ENCODE data around the gene PCNX2.

The PCNX2 gene

GRCh38 chr1:232984577-232985425 lies 310.7 kb downstream of the PCNX2 start:
- no peak for DNase-seq (ENCODE audit: low read depth in 2 of 2)

GRCh38 chr1:232983817-232984567 lies 311.5 kb downstream of the PCNX2 start:
- DNase-seq (ENCODE audit: low read depth in 2 of 2), result no peak

DNA sequence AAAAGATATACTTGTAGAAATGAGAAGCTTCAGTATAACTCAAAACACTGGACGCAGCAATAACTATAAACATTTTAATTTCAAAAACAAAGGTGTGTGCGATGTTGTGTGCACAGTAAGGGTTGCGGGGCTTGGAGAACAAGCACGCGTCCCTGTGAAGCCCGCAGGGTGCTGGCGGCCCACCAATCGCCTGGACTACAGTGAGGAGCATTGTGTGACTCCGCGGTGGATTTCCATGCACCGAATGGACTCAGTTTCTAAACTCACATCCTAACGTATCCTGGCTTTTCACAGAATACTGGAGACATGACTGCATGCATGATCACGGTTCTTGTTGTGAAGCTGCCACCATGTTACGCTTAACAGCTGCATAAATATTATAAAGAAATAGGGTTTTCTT lies 312.1 kb downstream of the PCNX2 start:
- no peak for DNase-seq (ENCODE audit: low read depth in 2 of 2)

- DNase-seq (ENCODE audit: low read depth in 2 of 2), result no peak
Observed at GRCh38 chr1:232982238-232982944, 313.1 kb downstream of the PCNX2 start.

GRCh38 chr1:232980986-232981560 lies 314.5 kb downstream of the PCNX2 start:
- no peak for DNase-seq (ENCODE audit: low read depth in 2 of 2)

GRCh38 chr1:232980355-232980978 lies 315.1 kb downstream of the PCNX2 start:
- no peak for DNase-seq (ENCODE audit: low read depth in 2 of 2)

DNA sequence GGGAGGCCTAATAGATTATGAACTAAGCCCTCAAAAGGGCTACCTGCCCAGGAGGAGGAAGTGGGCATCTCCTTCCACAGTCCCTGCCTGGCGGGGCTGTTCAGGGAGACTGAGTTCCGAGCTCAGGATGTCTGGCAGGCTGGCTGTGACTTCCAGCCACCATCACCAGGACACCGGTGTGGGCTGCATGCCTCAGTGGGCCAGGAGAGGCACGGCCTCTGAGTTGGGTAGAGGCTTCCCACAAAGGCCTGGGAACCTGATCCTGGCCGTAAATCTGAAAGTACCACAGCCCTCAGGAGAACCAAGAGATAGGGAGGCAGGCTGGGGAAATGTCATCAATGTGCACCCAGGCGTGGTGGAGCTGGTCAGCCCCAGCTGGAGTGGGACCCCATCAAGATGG lies 316.0 kb downstream of the PCNX2 start:
- no peak for DNase-seq (ENCODE audit: low read depth in 2 of 2)

DNA sequence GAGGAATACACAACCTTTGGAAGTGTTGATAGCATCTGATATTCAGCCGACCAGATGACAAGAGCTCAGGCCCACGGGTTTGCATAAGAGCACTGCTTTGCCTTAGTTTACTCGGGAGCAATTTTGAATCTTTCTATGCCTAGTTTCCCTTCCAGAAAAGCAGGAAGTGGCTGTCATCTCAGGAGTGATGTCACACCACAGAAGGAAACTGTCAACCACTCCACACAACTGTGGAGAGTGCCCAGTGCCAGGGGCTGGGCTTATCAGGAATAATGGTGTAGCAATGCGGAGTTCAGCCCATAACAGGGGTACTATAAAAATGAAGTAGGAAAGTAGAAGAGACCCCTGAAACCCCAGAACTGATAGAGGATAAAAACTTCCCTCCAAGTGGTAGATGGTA lies 316.7 kb downstream of the PCNX2 start:
- no peak for DNase-seq (ENCODE audit: low read depth in 2 of 2)

DNA sequence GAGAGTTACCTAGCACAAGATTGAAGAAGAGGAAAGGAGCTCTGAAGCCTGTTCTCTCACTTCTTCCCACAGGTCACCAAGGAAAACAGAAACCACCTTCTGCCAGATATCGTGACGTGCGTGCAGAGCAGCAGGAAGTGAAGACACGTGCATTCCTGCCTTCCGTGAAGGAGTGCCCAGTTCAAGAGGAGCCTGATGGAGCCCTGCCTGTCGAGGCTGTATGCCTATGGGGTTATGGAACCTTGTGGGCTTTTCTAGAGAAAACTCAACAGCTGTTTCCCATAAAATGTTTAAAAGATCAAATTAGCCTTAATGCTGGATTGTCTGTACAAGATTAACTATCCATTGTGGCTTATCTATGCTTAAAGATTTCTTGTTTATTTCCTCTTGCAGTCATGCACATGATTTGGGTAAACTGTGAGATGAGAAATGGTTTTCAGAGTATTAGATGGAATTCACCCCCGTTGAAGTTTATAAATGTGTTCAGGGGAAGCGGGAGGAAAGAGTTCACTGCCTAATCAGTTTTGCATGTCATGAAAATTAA lies 317.4 kb downstream of the PCNX2 start:
- DNase-seq (ENCODE audit: low read depth in 2 of 2), result no peak

DNA sequence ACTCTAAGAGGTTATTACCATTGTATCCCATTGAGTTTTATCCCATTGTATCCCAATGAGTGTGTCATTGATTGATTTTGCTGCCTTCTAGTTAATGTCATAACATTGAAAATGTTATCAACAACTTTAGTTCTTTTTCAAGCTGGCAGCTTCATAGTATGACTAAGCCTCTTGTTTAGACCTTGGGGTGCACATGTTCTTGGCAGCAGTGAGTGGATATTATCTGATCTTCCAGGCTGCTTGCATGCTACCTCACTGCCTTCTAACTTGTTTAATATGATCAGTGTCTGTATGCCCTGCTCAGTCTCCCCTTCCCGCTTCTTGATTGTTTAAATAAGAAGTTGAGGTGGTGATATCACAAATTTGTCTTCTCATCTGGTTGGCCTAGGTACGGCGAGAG lies 320.6 kb downstream of the PCNX2 start:
- DNase-seq (ENCODE audit: low read depth in 2 of 2), result no peak

DNA sequence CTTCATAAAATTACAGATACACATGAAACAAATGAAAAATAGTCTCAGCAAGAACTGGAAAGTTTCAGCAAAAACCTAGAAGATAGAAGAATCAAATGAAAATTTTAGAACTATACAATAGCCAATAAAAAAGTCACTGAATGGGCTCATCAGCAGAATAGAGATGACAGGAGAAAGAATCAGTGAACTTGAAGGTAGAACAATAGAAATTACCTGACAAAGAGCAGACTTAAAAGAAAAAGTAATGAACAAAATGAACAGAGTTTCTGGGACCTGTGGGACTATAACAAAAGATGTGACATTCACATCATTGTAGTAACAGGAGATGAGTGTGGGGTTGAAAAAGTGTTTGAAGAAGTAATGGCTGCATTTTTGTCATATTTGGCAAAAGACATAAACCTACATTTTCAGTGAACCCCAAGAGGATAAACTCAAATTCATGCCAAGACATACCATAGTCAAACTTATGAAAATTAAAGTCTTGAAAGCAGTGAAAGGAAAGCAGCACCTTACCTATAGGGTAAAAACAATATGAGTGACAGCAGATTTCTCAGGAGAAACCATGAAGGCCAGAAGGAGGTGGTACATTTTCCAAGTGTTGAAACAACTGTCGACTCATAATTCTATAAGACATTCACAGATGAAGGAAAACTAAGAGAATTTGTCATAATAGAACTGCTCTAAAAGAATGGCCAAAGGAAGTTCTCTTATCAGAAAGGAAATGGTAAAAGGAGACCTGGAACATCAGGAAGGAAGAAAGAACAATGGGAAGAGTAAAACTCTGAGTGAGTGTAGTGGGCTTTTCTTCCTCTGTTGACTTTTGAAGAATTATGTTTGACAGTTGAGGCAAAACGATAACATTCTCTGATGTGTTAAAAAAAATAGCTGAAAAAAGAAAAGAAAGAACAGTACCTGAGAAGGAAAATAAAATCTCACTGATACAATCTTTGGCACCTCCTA lies 321.6 kb downstream of the PCNX2 start:
- DNase-seq (ENCODE audit: low read depth in 2 of 2), result no peak

GRCh38 chr1:232970508-232970907 lies 325.0 kb downstream of the PCNX2 start:
- DNase-seq (ENCODE audit: low read depth in 2 of 2), result no peak

- DNase-seq (ENCODE audit: low read depth in 2 of 2), result no peak
Observed at GRCh38 chr1:232969799-232970198, 325.7 kb downstream of the PCNX2 start.

GRCh38 chr1:232968965-232969364 lies 326.6 kb downstream of the PCNX2 start:
- DNase-seq (ENCODE audit: low read depth in 2 of 2), result no peak

GRCh38 chr1:232968391-232968790 lies 327.1 kb downstream of the PCNX2 start:
- DNase-seq (ENCODE audit: low read depth in 2 of 2), result no peak

GRCh38 chr1:232966663-232967062 lies 328.9 kb downstream of the PCNX2 start:
- no peak for DNase-seq (ENCODE audit: low read depth in 2 of 2)

DNA sequence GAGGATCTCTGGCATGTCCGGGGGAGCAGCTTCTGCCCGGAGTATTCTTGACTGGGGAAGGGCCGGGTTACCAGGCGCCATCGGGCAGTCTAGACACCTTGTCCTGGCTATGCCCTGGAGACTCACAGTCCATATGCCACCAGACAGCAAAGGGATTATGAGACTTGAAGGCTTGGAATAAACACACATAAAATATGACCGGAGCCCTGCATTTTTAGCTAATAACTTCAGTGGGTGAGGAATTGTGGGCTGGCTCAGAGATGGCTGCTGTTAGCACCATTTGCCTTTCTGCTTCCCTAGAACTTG lies 329.7 kb downstream of the PCNX2 start:
- DNase-seq (ENCODE audit: low read depth in 2 of 2), result no peak

GRCh38 chr1:232965124-232965911 lies 330.2 kb downstream of the PCNX2 start:
- DNase-seq (ENCODE audit: low read depth in 2 of 2), result no peak

- no peak for DNase-seq (ENCODE audit: low read depth in 2 of 2)
Observed at GRCh38 chr1:232964601-232965000, 330.9 kb downstream of the PCNX2 start.

Data from stimulated activated CD4-positive, alpha-beta T cell treated with anti-CD3 and anti-CD28 coated beads, Interleukin-1b, Interleukin-23, amount 100 ng/mL, for 1 hour (primary cell).